Mesendoderm (in vitro differentiated cells): ENCODE measurements around the gene TRIM26.

ENCODE experiments used
- DNase-seq: peaks from one replicate; pipeline ENCODE4 v3.0.0; 2013
- H2AK5ac ChIP-seq: 2 replicates; pipeline ENCODE4 v1.6.1; 2013; ENCODE audit warnings: low read length, inconsistent platforms
- H2BK120ac ChIP-seq: 2 replicates; pipeline ENCODE4 v1.6.1; 2013; ENCODE audit warnings: low read depth, mild to moderate bottlenecking, low read length, moderate library complexity, mixed read lengths
- H2BK15ac ChIP-seq: replicated peaks from 2 replicates; pipeline ENCODE4 v1.6.1; 2013; ENCODE audit warnings: low read depth, mild to moderate bottlenecking, moderate library complexity
- H2BK5ac ChIP-seq: 2 replicates; pipeline ENCODE4 v1.6.1; 2013; ENCODE audit warnings: low read length, inconsistent platforms
- H3K18ac ChIP-seq: 2 replicates; pipeline ENCODE4 v1.6.1; 2013; ENCODE audit warnings: mild to moderate bottlenecking, low read length, mixed read lengths
- H3K23ac ChIP-seq: one replicate; pipeline ENCODE4 v1.6.1; 2013; ENCODE audit warnings: low read length
- H3K27ac ChIP-seq: 2 replicates; pipeline ENCODE4 v1.5.1; 2013; ENCODE audit warnings: low read depth, mild to moderate bottlenecking, inconsistent platforms, low read length, moderate library complexity
- H3K27me3 ChIP-seq: 2 replicates; pipeline ENCODE4 v1.6.1; 2013; ENCODE audit warnings: low read length, control low read depth, mild to moderate bottlenecking, inconsistent platforms; ENCODE audit not compliant: insufficient read depth, poor library complexity
- H3K36me3 ChIP-seq: 2 replicates; pipeline ENCODE4 v1.6.1; 2013; ENCODE audit warnings: low read length, inconsistent platforms; ENCODE audit not compliant: control insufficient read depth, insufficient read depth
- H3K4ac ChIP-seq: one replicate; pipeline ENCODE4 v1.6.1; 2013; ENCODE audit warnings: low read depth, mild to moderate bottlenecking, low read length, moderate library complexity
- H3K4me1 ChIP-seq: 2 replicates; pipeline ENCODE4 v1.6.1; 2013; ENCODE audit warnings: low read depth, low read length, inconsistent platforms; ENCODE audit not compliant: control insufficient read depth
- H3K4me2 ChIP-seq: 2 replicates; pipeline ENCODE4 v1.6.1; 2013; ENCODE audit warnings: low read length
- H3K4me3 ChIP-seq: 2 replicates; pipeline ENCODE4 v1.5.1; 2013; ENCODE audit warnings: mild to moderate bottlenecking, low read length
- H3K56ac ChIP-seq: one replicate; pipeline ENCODE4 v1.6.1; 2013; ENCODE audit warnings: low read length
- H3K79me1 ChIP-seq: 2 replicates; pipeline ENCODE4 v1.6.1; 2013; ENCODE audit warnings: low read length, inconsistent platforms
- H3K79me2 ChIP-seq: 2 replicates; pipeline ENCODE4 v1.6.1; 2013; ENCODE audit warnings: mild to moderate bottlenecking, low read length; ENCODE audit not compliant: control insufficient read depth, insufficient read depth
- H3K9ac ChIP-seq: 2 replicates; pipeline ENCODE4 v1.6.1; 2013; ENCODE audit warnings: low read length, inconsistent platforms
- H4K5ac ChIP-seq: one replicate; pipeline ENCODE4 v1.6.1; 2013; ENCODE audit warnings: low read length
- H4K8ac ChIP-seq: one replicate; pipeline ENCODE4 v1.6.1; 2013; ENCODE audit warnings: low read depth, mild to moderate bottlenecking, control low read depth, low read length, moderate library complexity
- WGBS: extraction: QIAGEN DNeasy Blood & Tissue Kit; methylation state at CpG from one replicate; pipeline ENCODE4 v1.1.7; 2013; ENCODE audit warnings: low lambda C conversion rate, missing lambda C conversion rate; ENCODE audit not compliant: insufficient coverage; ENCODE audit errors: extremely low coverage; 5-methylcytosine and 5-hydroxymethylcytosine counted together

The TRIM26 gene

DNA sequence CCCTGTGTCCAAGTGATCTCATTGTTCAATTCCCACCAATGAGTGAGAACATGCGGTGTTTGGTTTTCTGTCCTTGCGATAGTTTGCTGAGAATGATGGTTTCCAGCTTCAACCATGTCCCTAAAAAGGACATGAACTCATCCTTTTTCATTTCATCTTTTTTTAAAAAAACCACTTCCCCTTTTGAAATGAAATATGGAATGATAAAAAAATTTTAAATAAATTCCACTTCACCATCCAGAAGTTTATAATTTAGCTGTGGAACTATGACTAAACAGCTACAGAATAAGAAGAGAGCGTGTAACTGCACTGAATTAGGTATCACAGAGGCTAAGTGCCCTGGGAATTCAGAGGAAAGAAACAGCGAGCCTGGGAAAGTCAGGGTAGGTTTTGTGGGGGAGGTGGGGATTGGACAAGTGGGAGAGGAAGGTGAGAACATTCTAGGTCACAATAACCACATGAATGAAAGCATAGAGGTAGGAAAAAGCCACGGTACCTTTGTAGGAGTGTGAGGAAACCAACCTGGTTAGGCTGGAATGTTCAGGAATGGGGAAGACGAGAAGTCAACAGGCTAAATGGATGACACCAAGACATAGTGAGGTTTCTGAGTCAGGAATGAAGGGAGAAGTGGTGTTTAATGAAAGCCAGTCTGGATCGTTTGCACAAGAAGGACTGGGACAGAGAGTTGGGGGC lies 63.2 kb downstream of the TRIM26 start:
- H3K27ac ChIP-seq, result no peak overlapping the region
- H3K4me3 ChIP-seq, result no peak overlapping the region
- H3K27me3 ChIP-seq, result no peaks in the 10 kb centered on the region
- no peak overlapping the region for H3K4ac ChIP-seq
- H2BK5ac ChIP-seq, result no peak overlapping the region
- H3K9ac ChIP-seq, result no peak overlapping the region
- DNase-seq, result no peak
- H3K36me3 ChIP-seq, result no peaks in the 10 kb centered on the region
- no peaks in the 10 kb centered on the region for H3K4me1 ChIP-seq
- H3K4me2 ChIP-seq, result no peak overlapping the region
- H3K56ac ChIP-seq, result no peak overlapping the region
- no CpG with 5 or more reads among the region's 7 CpGs for WGBS
- no peak overlapping the region for H3K23ac ChIP-seq
- H2AK5ac ChIP-seq, result no peak overlapping the region
- no peak overlapping the region for H2BK120ac ChIP-seq
- no peak overlapping the region for H3K18ac ChIP-seq
- H3K79me2 ChIP-seq, result no peaks in the 10 kb centered on the region
- H4K8ac ChIP-seq, result no peak overlapping the region
- no peak overlapping the region for H4K5ac ChIP-seq
- H3K79me1 ChIP-seq, result no peaks in the 10 kb centered on the region
- H2BK15ac ChIP-seq, result no peak overlapping the region

DNA sequence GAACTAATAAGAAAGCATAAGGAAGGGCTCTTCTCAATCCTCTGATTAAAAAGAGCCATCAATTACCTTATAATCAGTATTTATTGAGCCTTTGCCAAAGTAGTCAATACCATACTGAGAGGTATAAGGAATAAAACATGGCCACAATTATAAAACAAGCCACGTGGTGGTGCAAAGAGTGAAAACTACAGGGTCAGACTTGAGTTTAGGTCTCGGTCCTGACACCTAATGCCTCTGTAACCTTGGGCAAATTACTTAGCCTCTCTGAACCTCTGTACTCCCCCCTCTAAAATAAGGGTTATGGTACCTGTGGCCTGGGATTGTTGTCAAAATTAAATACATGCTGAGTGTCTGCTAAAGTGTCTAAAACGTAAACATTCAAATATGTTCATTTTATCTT lies 64.0 kb downstream of the TRIM26 start:
- Histone ChIP-seq H2BK15ac (no peak overlapping the region), H3K27ac (no peak overlapping the region), H3K4me3 (no peak overlapping the region), H3K4me1 (no peaks in the 10 kb centered on the region), H3K27me3 (no peaks in the 10 kb centered on the region), H2AK5ac (no peak overlapping the region), H3K79me2 (no peaks in the 10 kb centered on the region), H3K36me3 (no peaks in the 10 kb centered on the region), H3K9ac (no peak overlapping the region), H2BK120ac (no peak overlapping the region), H4K5ac (no peak overlapping the region), H3K18ac (no peak overlapping the region), H3K23ac (no peak overlapping the region), H2BK5ac (no peak overlapping the region), H3K4me2 (no peak overlapping the region), H4K8ac (no peak overlapping the region), H3K56ac (no peak overlapping the region), H3K79me1 (no peaks in the 10 kb centered on the region), H3K4ac (no peak overlapping the region)
- WGBS, result no CpG with 5 or more reads among the region's 3 CpGs
- no peak for DNase-seq

DNA sequence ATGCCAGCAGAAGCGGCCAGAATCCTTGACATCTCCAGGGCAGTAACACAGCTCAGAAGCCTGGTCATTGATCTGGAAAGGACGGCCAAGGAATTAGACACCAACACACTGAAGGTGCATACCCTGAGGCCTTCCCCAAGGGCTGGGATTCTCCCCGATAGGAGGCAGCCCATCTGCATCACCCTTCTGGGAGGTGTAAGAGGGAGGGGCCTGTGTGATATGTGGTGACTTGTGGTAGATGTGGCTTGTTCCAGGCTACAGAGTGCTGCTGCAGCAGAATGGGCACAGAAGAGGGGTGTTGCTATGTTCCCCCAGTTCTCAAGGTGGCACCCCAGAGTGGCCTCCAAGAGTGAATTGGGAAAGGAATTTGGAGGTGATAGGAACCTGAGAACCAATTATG lies 66.1 kb downstream of the TRIM26 start:
- Histone ChIP-seq H3K79me1 (no peaks in the 10 kb centered on the region), H4K5ac (no peak overlapping the region), H3K56ac (no peak overlapping the region), H3K4me1 (no peaks in the 10 kb centered on the region), H3K79me2 (no peaks in the 10 kb centered on the region), H2BK120ac (no peak overlapping the region), H3K4ac (no peak overlapping the region), H3K4me3 (no peak overlapping the region), H2BK15ac (no peak overlapping the region), H2BK5ac (no peak overlapping the region), H3K4me2 (no peak overlapping the region), H4K8ac (no peak overlapping the region), H3K23ac (no peak overlapping the region), H3K36me3 (no peaks in the 10 kb centered on the region), H3K27ac (no peak overlapping the region), H3K9ac (no peak overlapping the region), H2AK5ac (no peak overlapping the region), H3K27me3 (no peaks in the 10 kb centered on the region), H3K18ac (no peak overlapping the region)
- DNase-seq, result no peak
- no CpG with 5 or more reads among the region's 3 CpGs for WGBS

DNA sequence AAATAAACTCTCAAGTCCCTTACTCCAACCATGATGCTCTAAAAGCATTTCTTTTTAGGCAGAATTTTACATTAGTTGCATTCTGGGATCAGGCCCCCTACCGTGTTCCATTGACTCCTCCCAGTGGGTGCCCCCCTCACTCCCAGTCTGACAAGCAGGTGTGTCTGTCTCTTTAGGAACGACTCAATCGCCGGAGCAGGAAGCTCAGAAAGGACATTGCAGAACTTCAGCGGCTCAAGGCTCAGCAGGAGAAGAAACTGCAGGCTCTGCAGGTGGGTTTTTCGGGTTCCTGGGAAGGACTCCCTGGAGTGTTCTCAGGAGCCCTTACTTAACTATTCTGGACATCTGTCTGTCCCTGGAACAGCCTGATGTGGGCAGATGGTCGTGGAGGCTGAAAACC lies 67.4 kb downstream of the TRIM26 start:
- no peak overlapping the region for H3K27ac ChIP-seq

DNA sequence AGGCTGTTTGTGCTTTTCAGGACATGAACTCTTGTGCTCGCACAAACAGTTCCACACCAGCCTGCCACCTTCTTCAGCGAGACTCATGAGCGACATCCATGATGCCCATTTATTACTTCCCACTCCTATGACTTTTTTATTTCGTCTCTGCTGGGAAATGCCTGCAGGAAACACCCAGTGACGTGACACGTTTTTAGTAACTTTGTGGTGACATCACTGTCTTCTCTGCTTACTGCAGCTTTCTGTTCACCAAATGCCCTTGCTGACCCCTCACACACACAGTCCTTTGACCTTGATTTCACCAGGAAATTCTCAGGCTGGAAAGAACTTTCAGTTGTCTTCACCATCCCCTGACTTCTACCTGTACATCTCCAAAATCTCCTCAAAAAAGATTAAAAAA lies 68.4 kb downstream of the TRIM26 start:
- no peak overlapping the region for H3K4ac ChIP-seq
- H3K79me2 ChIP-seq, result no peaks in the 10 kb centered on the region
- H3K36me3 ChIP-seq, result no peaks in the 10 kb centered on the region
- no peak overlapping the region for H3K27ac ChIP-seq
- H3K4me3 ChIP-seq, result no peak overlapping the region
- no peak overlapping the region for H3K18ac ChIP-seq
- no peak overlapping the region for H2BK5ac ChIP-seq
- no peak overlapping the region for H3K56ac ChIP-seq
- no peaks in the 10 kb centered on the region for H3K79me1 ChIP-seq
- H3K4me2 ChIP-seq, result no peak overlapping the region
- no peak overlapping the region for H4K5ac ChIP-seq
- no peak overlapping the region for H2AK5ac ChIP-seq
- H3K27me3 ChIP-seq, result no peaks in the 10 kb centered on the region
- no peak overlapping the region for H3K23ac ChIP-seq
- no peak for DNase-seq
- no peaks in the 10 kb centered on the region for H3K4me1 ChIP-seq
- no peak overlapping the region for H2BK120ac ChIP-seq
- no peak overlapping the region for H2BK15ac ChIP-seq
- no CpG with 5 or more reads among the region's 6 CpGs for WGBS
- no peak overlapping the region for H4K8ac ChIP-seq
- no peak overlapping the region for H3K9ac ChIP-seq

More for the DNA sequence above, 67.4 kb downstream of the TRIM26 start:
- no peak overlapping the region for H2BK120ac ChIP-seq
- no peak overlapping the region for H2BK15ac ChIP-seq
- H3K23ac ChIP-seq, result no peak overlapping the region
- H3K36me3 ChIP-seq, result no peaks in the 10 kb centered on the region
- no peaks in the 10 kb centered on the region for H3K27me3 ChIP-seq
- H3K4me1 ChIP-seq, result no peaks in the 10 kb centered on the region
- no CpG with 5 or more reads among the region's 7 CpGs for WGBS
- no peak for DNase-seq
- H3K56ac ChIP-seq, result no peak overlapping the region
- no peak overlapping the region for H3K4ac ChIP-seq
- H2AK5ac ChIP-seq, result no peak overlapping the region
- no peak overlapping the region for H3K4me2 ChIP-seq
- H4K8ac ChIP-seq, result no peak overlapping the region
- no peak overlapping the region for H2BK5ac ChIP-seq
- H4K5ac ChIP-seq, result no peak overlapping the region
- no peak overlapping the region for H3K4me3 ChIP-seq
- H3K9ac ChIP-seq, result no peak overlapping the region
- H3K79me1 ChIP-seq, result no peaks in the 10 kb centered on the region
- H3K18ac ChIP-seq, result no peak overlapping the region
- no peaks in the 10 kb centered on the region for H3K79me2 ChIP-seq

DNA sequence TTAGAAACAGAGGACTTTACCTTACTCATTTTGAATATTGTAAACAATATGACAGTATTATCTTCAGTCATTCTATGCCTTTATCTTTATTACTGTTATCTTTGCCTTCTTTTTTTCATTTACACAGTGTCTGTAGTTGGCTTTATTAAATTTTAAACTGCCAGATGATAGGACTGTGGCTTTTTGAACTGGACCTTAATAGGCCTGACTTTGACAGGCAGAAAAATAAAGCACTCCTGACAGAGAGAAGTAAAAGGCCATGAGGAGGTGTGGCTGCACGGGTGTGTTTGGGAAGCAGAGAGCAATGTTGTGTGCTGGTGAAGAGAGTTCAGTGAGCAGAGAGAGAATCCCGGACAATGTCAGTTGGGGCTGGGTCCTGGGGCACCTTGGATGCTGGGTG lies 69.4 kb downstream of the TRIM26 start:
- no peak overlapping the region for H3K4ac ChIP-seq
- H2BK5ac ChIP-seq, result no peak overlapping the region
- no peaks in the 10 kb centered on the region for H3K79me2 ChIP-seq
- DNase-seq, result no peak
- no peak overlapping the region for H4K5ac ChIP-seq
- H2BK15ac ChIP-seq, result no peak overlapping the region
- H4K8ac ChIP-seq, result no peak overlapping the region
- H3K23ac ChIP-seq, result no peak overlapping the region
- no peak overlapping the region for H3K18ac ChIP-seq
- no peak overlapping the region for H3K27ac ChIP-seq
- WGBS, result no CpG with 5 or more reads among the region's 2 CpGs
- H3K4me3 ChIP-seq, result no peak overlapping the region
- no peak overlapping the region for H2AK5ac ChIP-seq
- no peak overlapping the region for H2BK120ac ChIP-seq
- no peak overlapping the region for H3K56ac ChIP-seq
- H3K79me1 ChIP-seq, result no peaks in the 10 kb centered on the region
- H3K36me3 ChIP-seq, result no peaks in the 10 kb centered on the region
- no peaks in the 10 kb centered on the region for H3K4me1 ChIP-seq
- H3K4me2 ChIP-seq, result no peak overlapping the region
- H3K27me3 ChIP-seq, result no peaks in the 10 kb centered on the region
- no peak overlapping the region for H3K9ac ChIP-seq
